Cerebellar cortex (tissue), 1 donor: ENCODE results near the gene PTMA.
A peak's percentile ranks its signal among the peaks of the same experiment; 100 is the strongest.
"Not testable (repeated sequence)": the region's sequence is repeated elsewhere in the genome, so short reads cannot be mapped to it uniquely, and the experiment has no call there.

Source experiments
- DNase-seq: peaks from one replicate; pipeline ENCODE4 v3.0.0-alpha.2; 2015; ENCODE audit warnings: low spot score

The PTMA gene

DNA sequence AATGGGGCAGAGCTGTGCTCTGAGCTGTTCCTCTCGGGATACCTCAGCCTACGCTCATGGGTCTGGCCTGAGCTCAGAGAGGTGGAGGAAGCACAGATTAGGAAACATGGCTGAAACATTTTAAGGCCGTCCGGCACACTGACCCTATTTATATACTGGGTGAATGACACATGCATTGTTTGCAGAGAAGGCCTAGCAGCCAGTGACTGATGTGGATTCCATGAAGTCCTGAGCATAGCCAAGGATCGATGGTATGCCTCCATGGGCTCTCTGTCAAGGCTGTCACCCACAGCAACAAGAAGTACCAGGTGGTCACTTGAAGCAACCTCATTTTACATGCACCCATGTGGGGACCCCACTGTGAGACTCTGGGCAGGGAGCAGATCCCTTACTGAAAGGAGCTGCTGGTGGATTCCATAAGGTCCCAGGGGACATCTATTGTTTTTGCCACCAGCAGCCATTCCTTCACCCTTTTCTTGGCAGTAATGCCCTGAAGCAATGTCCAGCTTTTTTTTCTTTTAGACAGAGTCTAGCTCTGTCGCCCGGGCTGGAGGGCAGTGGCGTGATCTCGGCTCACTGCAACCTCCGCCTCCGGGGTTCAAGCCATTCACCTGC lies 8.4 kb downstream of the PTMA start:
- DNase-seq, result peak; percentile 29

- DNase-seq, result peak; percentile 76
These were observed 9.2 kb downstream of the PTMA start for GRCh38 chr2:231717281-231718171.

- no peak for DNase-seq
These were observed 10.5 kb downstream of the PTMA start for GRCh38 chr2:231718799-231719198.

DNA sequence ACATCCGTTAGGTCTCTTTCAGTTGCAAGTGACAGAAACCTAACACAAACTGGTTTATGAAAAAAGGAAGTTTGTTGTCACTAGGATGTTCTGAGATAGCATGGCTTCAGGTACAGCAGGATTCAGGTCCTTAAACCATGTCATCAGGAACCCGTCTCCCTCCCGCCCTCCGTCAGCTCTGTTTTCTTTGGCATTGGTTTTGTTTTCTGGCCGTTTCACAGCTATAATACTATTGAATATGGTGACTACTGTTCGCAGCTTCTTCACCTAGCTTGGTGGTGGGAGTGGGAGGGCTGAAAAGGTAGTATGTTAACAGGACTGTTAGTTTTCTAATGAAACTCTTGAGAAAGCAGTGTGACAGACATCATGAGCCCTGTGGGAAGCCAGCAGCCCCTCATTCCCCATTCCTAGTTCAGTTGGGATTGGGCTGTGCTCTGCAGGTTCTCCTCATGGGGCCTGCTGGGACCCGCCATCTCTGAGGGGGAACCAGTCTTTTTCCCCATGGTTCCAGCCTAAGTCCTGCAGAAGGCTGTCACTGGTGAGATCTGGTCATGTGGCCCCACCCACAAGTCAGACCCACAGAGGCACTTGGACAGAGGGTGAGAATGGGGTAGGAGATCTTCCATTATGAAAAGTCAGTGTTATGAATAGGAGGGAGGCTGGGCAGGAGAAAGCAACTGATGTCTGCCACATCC lies 12.1 kb downstream of the PTMA start:
- DNase-seq, result no peak

GRCh38 chr2:231720987-231721966 lies 13.0 kb downstream of the PTMA start:
- no peak for DNase-seq

DNA sequence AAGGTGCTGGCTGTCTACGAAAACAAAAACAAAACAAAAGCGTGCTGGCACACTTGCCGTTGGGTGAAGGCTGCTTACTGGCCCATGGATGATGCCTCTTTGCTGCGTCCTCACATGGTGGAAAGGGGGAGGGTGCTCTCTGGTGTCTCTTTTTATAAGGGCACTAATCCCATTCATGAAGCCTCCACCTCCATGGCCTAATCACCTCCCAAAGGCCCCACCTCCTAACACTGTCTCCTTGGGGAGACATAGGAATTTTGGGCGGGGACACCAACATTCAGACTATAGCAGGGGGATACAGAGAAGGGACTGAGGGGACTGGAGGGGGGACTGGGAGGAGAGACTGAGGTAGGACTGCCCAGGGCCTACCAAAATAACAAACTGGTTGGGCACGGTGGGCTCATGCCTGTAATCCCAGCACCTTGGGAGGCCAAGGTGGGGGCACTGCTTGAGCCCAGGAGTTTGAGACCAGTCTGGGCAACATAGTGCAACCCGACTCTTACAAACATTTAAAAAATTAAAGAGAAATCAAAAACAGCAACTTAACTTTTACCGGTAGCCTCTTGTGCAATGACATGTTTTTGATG lies 14.5 kb downstream of the PTMA start:
- no peak for DNase-seq

GRCh38 chr2:231725476-231725875 lies 17.2 kb downstream of the PTMA start:
- DNase-seq, result no peak

DNA sequence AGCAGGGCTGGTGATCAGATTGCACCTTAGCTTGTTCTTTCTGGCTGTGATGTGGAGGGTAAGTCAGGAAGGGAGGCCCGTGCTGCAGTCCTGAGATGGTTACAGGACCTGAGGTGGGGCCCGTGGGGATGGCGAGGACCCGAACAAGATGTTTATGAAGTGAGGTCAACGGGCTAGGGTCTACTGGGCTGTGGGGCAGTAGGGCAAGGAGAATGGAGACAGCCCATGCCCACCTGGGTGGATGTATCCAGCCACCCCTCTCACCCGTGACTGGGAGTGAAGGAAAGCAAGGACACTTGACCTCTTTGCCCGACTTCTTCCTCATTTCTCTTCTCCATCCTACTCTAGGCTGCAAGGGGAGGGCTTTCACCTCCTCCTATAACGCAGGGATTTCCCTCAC lies 18.0 kb downstream of the PTMA start:
- DNase-seq, result no peak

GRCh38 chr2:231727621-231728020 lies 19.3 kb downstream of the PTMA start:
- no peak for DNase-seq

DNA sequence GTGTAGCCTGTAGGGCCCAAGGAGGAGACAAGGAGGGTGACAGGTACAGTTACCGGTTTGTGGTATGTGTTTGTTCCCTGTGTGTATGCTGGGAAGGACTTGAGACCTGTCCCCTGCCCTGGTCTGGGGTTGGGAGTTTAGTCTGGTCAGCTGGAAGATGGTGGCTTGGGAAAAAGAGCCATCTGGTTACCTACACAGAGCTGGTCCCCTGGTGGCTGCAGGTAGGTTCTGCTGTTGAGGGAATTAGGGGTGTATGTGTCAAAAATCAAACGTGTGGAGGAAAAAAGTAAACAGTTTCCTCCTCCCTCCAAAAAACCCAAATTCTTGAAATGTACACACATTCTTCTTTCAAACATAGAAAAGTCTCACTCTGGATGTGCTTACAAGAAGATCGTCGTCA lies 24.3 kb downstream of the PTMA start:
- DNase-seq, result no peak

DNA sequence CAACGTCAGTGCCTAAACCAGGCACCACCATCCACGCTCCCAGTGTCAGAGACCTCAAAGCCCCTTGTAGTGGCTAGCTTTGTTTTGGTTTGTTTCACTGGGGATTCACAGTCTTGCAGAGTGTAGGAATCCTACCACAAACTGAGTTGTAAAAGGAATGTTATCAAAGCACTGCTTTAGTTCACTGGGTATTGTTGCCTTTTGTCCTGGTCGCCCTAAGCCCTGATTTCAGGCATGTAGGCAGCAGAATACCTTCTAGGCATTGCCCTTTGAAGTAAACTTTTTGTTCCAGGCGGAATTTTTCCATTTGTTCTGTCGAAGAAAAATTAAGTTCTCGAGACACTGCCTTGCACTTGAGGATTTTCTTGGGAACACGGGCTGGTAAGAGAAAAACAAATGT lies 29.4 kb downstream of the PTMA start:
- DNase-seq, result no peak

- DNase-seq, result no peak
These were observed 35.2 kb downstream of the PTMA start for GRCh38 chr2:231743376-231744116.

GRCh38 chr2:231745303-231746038 lies 37.1 kb downstream of the PTMA start:
- no peak for DNase-seq

DNA sequence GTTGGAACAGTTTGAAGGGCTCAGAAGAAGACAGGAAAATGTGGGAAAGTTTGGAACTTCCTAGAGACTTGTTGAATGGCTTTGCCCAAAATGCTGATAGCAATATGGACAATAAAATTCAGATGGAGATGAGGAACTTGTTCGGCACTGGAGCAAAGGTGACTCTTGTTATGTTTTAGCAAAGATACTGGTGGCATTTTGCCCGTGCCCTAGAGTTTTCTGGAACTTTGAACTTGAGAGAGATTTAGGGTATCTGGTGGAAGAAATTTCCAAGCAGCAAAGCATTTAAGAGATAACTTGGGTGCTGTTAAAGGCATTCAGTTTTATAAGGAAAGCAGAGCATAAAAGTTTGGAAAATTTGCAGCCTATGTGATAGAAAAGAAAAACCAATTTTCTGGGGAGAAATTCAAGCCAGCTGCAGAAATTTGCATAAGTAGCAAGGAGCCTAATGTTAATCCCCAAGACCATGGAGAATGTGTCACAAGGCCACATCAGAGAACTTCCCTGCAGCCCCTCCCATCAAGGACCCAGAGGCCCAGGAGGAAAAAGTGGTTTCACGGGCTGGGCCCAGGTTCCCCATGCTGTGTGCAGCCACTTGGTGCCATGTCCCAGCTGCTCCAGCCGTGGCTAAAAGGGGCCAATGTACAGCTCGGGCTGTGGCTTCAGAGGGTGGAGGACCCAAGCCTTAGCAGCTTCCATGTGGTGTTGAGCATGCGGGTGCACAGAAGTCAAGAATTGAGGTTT lies 40.0 kb downstream of the PTMA start:
- DNase-seq, result not testable (repeated sequence)

DNA sequence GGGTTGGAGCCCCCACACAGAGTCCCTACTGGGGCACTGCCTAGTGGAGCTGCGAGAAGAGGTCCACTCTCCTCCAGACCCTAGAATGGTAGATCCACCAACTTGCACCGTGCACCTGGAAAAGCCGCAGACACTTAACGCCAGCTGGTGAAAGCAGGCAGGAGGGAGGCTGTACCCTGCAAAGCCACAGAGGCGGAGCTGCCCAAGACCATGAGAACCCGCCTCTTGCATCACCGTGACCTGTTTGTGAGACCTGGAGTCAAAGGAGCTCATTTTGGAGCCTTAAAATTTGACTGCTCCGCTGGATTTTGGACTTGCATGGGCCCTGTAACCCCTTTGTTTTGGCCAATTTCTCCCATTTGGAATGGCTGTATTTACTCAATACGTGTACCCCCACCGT lies 40.7 kb downstream of the PTMA start:
- not testable (repeated sequence) for DNase-seq

DNA sequence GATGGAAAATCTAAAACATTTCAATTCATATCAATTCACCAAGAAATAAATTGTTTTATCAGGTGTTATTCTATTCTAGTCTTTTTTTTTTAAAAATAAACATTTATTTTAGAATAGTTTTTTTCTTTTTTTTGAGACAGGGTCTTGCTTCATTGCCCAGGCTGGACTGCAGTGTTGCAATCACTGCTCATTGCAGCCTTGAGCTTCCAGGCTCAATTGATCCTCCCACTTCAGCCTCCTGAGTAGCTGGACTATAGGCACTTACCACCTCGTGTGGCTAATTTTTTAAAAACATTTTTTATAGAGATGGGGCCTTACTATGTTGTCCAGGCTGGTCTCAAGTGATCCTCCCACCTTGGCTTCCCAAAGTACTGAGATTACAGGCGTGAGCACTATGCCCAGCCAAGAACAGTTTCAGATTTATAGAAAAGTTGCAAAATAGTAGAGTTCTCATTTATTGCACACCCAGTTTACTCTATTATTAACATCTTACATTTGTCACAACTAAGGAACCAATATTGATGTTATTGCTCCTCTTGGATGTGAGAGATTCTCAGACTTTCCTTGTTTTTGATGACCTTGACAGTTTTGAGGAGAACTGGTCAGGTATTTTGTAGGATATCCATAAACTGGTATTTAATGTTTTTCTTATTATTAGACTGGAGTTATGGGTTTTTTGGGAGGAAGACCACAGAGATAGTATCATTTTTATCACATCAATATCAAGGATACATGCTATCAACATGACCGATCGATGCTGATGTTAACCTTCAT lies 42.9 kb downstream of the PTMA start:
- no peak for DNase-seq

DNA sequence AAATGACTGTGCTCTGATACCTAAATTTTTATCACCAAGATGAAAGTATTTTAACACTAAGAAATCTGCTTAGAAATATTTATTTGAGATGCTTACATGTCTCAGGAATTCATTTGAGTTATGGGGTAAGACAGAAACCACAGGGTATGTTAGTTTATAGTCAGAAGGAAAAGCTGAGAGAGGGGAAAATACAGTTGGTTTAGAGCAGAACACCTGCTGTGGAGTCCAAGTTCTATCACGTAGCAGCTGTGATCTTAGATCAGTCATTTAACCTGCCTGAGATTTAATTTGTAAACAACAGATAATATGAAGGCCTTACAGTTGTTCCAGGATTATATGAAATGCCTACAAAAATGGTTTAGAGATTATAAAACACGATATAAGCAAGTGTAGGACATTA lies 43.7 kb downstream of the PTMA start:
- no peak for DNase-seq

DNA sequence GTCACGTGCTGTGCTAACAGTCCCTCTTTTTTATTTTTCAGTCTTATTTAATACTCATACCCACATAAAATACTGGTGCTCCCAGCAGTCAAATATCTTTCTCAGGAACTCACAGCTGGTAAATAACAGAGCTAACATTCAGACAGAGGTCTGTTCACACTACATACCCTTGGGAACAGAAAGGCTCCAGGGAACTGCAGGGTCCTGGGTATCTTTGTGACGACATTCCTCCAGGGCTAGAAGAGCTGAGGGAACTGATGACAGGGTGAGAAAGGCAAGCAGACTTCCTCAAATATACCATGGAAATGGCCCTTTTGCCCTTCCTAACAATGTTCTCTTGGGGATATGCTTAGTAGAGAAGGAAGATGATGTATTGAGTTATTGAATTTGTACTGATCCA lies 53.4 kb downstream of the PTMA start:
- DNase-seq, result no peak
